ENCODE measurements around the gene TUBGCP2. TPM values are rescaled to one million over a fixed set of nuclear protein-coding genes. Genes with fewer than 3 reads are reported as not detected.

The TUBGCP2 gene
- total and polyA plus RNA-seq, 2 experiments from 2014 or later = 39.7 to 53.9 TPM

DNA sequence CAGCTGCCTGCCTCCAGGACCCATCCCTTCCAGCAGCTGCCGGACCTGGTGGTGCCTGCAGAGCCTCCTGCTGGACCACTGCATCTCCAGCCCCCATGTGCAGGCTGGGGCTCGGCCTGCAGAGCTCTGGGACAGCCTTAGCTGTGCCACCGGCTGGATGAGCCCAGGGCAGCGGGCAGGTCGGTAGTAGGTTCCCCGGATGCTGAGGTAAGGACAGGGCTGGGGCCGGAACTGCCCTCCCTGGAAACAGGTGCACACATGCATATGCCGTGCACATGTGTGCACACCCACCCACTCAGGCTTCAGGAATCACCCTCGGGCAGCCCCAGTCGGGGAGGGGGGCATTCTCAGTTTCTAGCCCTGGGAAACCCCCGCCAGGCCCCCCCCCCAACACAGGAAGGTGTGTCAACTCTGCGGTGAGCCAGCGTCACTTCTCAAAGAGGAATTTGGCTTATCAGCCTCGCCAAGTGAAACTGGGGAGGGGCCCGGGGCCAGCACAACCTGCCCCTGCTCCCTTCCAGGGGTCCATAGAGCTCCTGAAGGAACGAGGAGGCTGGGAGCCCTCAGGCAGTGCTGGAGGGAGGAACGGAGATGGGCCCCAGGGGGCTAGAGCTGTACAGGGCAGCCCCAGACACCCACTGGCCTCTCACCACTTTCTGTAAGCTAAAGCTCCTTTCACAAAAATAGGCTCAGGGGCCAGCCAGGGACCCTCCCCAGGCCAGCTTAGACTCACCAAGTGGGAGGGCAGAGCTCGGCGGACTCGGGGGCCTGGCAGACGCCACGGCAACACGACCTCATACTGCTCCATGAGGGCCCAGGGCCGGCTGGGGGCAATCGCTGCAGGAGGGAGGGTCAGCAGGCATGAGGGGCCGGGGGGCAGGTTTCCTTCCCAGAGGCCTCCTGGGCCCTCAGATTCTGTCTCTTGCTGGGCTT is 33.7 kb downstream of the TUBGCP2 start:
- no peaks in the 10 kb centered on the region for H3K9me2 ChIP-seq (ENCODE audit: insufficient read depth)

DNA sequence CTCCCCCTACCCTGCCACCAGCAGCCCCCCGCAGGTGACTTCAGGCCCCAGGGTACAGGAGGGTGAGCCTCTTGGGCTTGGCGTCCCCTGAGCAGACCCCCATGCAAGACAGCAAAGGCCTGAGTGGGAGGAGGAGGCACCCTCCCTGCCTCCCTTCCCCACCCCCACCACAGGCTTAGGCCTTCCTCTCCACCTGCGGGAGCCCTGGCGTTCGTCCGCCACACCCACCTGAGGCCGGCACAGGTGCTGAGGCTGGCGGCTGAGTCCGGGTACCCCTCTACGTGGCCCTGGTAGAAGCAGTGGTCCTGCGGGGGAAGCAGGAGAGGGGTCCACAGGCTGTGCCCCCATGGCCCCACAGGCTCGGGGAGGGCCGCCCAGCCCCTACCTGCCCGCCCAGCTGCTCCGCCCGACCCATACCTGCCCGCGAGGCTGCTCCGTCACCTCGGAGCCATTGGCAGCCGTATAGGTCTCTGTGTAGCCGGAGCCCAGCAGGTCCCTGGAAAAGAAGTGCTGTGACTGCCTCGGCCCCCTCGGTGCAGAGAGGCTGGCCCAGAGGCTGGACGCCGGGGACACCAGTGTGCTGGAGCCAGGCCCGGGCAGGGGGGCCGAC is 35.0 kb downstream of the TUBGCP2 start:
- WGBS, 2 experiments (ENCODE audit: low coverage in 1 of 2, low lambda C conversion rate in 2 of 2, missing lambda C conversion rate in 2 of 2) = 94 to 98% methylated on average over 24 to 28 of the region's 28 CpGs
- no peak overlapping the region for H3K27ac ChIP-seq

More for the DNA sequence above, 33.7 kb downstream of the TUBGCP2 start:
- Histone ChIP-seq H3K36me3 (ENCODE audit: low read depth) (no peaks in the 10 kb centered on the region), H3K4me1 (ENCODE audit: insufficient read depth) (no peaks in the 10 kb centered on the region), H3K4me2 (ENCODE audit: unreplicated experiment) (no peak overlapping the region), H3K4me3 (no peak overlapping the region), H3K9ac (no peak overlapping the region), H3K27me3 (replicated peaks; ENCODE audit: insufficient read depth) (no peaks in the 10 kb centered on the region), H3F3A (ENCODE audit: insufficient read depth) (no peaks in the 10 kb centered on the region), H4K20me1 (ENCODE audit: insufficient read depth) (no peaks in the 10 kb centered on the region), H3K27ac (no peak overlapping the region), H3K9me3 (ENCODE audit: low read depth) (no peaks in the 10 kb centered on the region), H3K79me2 (ENCODE audit: insufficient read depth) (no peaks in the 10 kb centered on the region), H2AFZ (no peak overlapping the region)
- WGBS, 2 experiments (ENCODE audit: low coverage in 1 of 2, low lambda C conversion rate in 2 of 2, missing lambda C conversion rate in 2 of 2) = 27% methylated on average over 23 to 25 of the region's 26 CpGs
- TF ChIP-seq EZH2 (IDR thresholded peaks at IDR 0.05; ENCODE audit: insufficient read depth, poor library complexity, severe bottlenecking) = no peak
- no peak for TF ChIP-seq EZH2phosphoT487 (IDR thresholded peaks at IDR 0.05; ENCODE audit: insufficient read depth, low read depth)
- in situ Hi-C loops (cut with MboI) = no loop called here
- peak; percentile 23 for DNase-seq

DNA sequence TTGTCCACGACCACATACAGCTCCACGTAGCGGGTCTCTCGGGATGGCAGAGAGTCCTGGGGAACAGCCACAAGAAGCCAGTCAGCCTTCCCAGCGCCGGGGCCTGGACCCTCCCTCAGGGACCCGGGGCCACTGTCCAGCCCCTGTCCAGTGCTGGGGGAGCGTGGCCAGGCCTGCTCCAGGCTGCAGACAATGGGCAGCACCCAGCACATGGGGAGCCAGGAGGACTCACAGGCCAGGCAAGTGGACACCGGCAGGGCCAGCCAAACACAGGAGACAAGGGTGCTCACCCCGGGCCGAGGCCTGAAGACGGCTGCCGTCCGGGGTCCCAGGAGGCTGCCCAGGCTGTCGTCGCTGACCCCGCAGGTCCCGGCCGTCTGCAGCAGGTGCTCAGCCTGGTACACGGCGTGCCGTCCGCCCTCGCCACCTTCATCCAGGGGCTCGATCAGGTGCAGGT is 35.7 kb downstream of the TUBGCP2 start:
- 90 to 91% methylated on average over 20 to 23 of the region's 25 CpGs for WGBS, 2 experiments (ENCODE audit: low coverage in 1 of 2, low lambda C conversion rate in 2 of 2, missing lambda C conversion rate in 2 of 2)
- no peak for TF ChIP-seq EZH2phosphoT487 (IDR thresholded peaks at IDR 0.05; ENCODE audit: insufficient read depth, low read depth)
- TF ChIP-seq EZH2 (IDR thresholded peaks at IDR 0.05; ENCODE audit: insufficient read depth, poor library complexity, severe bottlenecking) = no peak
- Histone ChIP-seq H3K9me2 (ENCODE audit: insufficient read depth) (no peaks in the 10 kb centered on the region), H3K27me3 (replicated peaks; ENCODE audit: insufficient read depth) (no peaks in the 10 kb centered on the region), H3K9ac (no peak overlapping the region), H3K4me1 (ENCODE audit: insufficient read depth) (no peaks in the 10 kb centered on the region), H3K79me2 (ENCODE audit: insufficient read depth) (no peaks in the 10 kb centered on the region), H3K27ac (no peak overlapping the region), H3K9me3 (ENCODE audit: low read depth) (no peaks in the 10 kb centered on the region), H3K4me2 (ENCODE audit: unreplicated experiment) (no peak overlapping the region), H3F3A (ENCODE audit: insufficient read depth) (no peaks in the 10 kb centered on the region), H3K4me3 (no peak overlapping the region), H2AFZ (no peak overlapping the region), H3K36me3 (ENCODE audit: low read depth) (no peaks in the 10 kb centered on the region), H4K20me1 (ENCODE audit: insufficient read depth) (no peaks in the 10 kb centered on the region)
- no peak for DNase-seq
- in situ Hi-C loops (cut with MboI) = no loop called here

More for the DNA sequence above, 35.0 kb downstream of the TUBGCP2 start:
- no peak overlapping the region for H3K4me3 ChIP-seq
- H3K9me3 ChIP-seq (ENCODE audit: low read depth) = no peaks in the 10 kb centered on the region
- H3K27me3 ChIP-seq (replicated peaks; ENCODE audit: insufficient read depth) = no peaks in the 10 kb centered on the region
- H3K4me1 ChIP-seq (ENCODE audit: insufficient read depth) = no peaks in the 10 kb centered on the region
- H4K20me1 ChIP-seq (ENCODE audit: insufficient read depth) = no peaks in the 10 kb centered on the region
- no peaks in the 10 kb centered on the region for H3K9me2 ChIP-seq (ENCODE audit: insufficient read depth)
- no peak overlapping the region for H3K9ac ChIP-seq
- H3F3A ChIP-seq (ENCODE audit: insufficient read depth) = no peaks in the 10 kb centered on the region
- in situ Hi-C loops (cut with MboI) = no loop called here
- H2AFZ ChIP-seq = no peak overlapping the region
- H3K79me2 ChIP-seq (ENCODE audit: insufficient read depth) = no peaks in the 10 kb centered on the region
- H3K36me3 ChIP-seq (ENCODE audit: low read depth) = no peaks in the 10 kb centered on the region
- DNase-seq = no peak
- TF ChIP-seq EZH2phosphoT487 (IDR thresholded peaks at IDR 0.05; ENCODE audit: insufficient read depth, low read depth) = no peak
- TF ChIP-seq EZH2 (IDR thresholded peaks at IDR 0.05; ENCODE audit: insufficient read depth, poor library complexity, severe bottlenecking) = no peak
- H3K4me2 ChIP-seq (ENCODE audit: unreplicated experiment) = no peak overlapping the region

DNA sequence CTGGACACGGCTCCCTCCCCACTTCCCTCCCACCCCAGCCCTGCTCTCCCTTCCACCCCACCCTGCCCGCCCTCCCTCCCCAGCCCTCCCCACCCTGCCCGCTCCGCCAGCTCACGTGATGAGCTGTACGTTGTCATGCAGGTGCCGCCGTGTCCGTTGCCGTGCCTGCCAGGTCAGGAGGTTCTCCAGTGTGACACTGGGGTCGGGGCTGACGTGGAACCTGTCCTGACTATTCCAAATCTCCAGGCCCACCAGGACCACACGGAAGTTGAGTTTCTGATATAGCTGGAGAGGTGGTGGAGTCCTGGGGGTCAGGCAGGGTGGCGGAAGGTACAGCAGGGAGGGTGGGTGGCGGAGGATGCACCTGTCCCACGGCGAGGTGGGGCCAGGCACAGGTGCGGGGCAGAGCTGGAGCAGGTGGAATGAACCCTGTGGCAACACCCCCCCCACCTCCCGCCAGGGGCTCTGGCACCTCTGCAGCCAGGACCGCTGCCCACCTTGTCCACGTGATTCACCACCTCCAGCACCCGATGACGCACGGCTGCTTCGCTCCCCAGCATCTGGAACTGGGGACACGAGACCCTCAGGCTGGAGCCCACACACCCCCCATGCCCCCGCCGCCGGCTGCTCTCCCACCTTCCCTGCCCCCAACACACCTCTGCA is 36.2 kb downstream of the TUBGCP2 start:
- no peaks in the 10 kb centered on the region for H3K4me1 ChIP-seq (ENCODE audit: insufficient read depth)
- H3K4me3 ChIP-seq = no peak overlapping the region
- H3K9ac ChIP-seq = no peak overlapping the region
- WGBS, 2 experiments (ENCODE audit: low coverage in 1 of 2, low lambda C conversion rate in 2 of 2, missing lambda C conversion rate in 2 of 2) = 78% methylated on average over 22 to 29 of the region's 29 CpGs
- no peaks in the 10 kb centered on the region for H3K27me3 ChIP-seq (replicated peaks; ENCODE audit: insufficient read depth)
- no peaks in the 10 kb centered on the region for H3K36me3 ChIP-seq (ENCODE audit: low read depth)
- no peaks in the 10 kb centered on the region for H3F3A ChIP-seq (ENCODE audit: insufficient read depth)
- no peak for DNase-seq
- no peaks in the 10 kb centered on the region for H3K79me2 ChIP-seq (ENCODE audit: insufficient read depth)
- H3K9me2 ChIP-seq (ENCODE audit: insufficient read depth) = no peaks in the 10 kb centered on the region
- H3K4me2 ChIP-seq (ENCODE audit: unreplicated experiment) = no peak overlapping the region
- H2AFZ ChIP-seq = no peak overlapping the region
- no peak overlapping the region for H3K27ac ChIP-seq
- in situ Hi-C loops (cut with MboI) = no loop called here
- TF ChIP-seq EZH2 (IDR thresholded peaks at IDR 0.05; ENCODE audit: insufficient read depth, poor library complexity, severe bottlenecking) = no peak
- TF ChIP-seq EZH2phosphoT487 (IDR thresholded peaks at IDR 0.05; ENCODE audit: insufficient read depth, low read depth) = no peak
- no peaks in the 10 kb centered on the region for H4K20me1 ChIP-seq (ENCODE audit: insufficient read depth)
- no peaks in the 10 kb centered on the region for H3K9me3 ChIP-seq (ENCODE audit: low read depth)

Data from GM23248 (cell line).